Brain microvascular endothelial cell (primary cell): Measurements from ENCODE around the gene TAS2R40.

Experiments
- DNase-seq: peaks from one replicate; pipeline ENCODE4 v3.0.0-alpha.2; 2020
- H3K27ac ChIP-seq: fragments of 250-450 bp; sonication (Bioruptor Pico); 2 replicates; pipeline ENCODE4 v1.5.1; 2020; ENCODE audit warnings: mild to moderate bottlenecking, moderate library complexity
- H3K27me3 ChIP-seq: fragments of 250-450 bp; sonication (Bioruptor Pico); replicated peaks from 2 replicates; pipeline ENCODE4 v1.5.1; 2020; ENCODE audit warnings: mild to moderate bottlenecking
- H3K36me3 ChIP-seq: fragments of 250-450 bp; sonication (Bioruptor Pico); replicated peaks from 2 replicates; pipeline ENCODE4 v1.5.1; 2020; ENCODE audit warnings: mild to moderate bottlenecking
- H3K4me3 ChIP-seq: 2 replicates; pipeline ENCODE4 v1.5.1; 2011; ENCODE audit warnings: low read depth, mild to moderate bottlenecking, control low read depth, low read length, moderate library complexity
- CTCF ChIP-seq: IDR thresholded peaks from 2 replicates; pipeline ENCODE4 v1.5.1; 2011; ENCODE audit warnings: low read depth, mild to moderate bottlenecking, moderate library complexity, low read length, control low read depth, inconsistent platforms; ENCODE audit errors: missing control alignments
- in situ Hi-C: cut with HindIII; loops from 2 replicates; pipeline ENCODE4 v1.10.0; 2017; ENCODE audit warnings: low sequenced_read_pairs, low pct_ligation_motif_present

Gene TAS2R40

GRCh38 chr7:143216686-143217085 lies 5.2 kb upstream of the TAS2R40 start:
- DNase-seq: no peak
- Histone ChIP-seq H3K27me3 (no peaks in the 10 kb centered on the region), H3K27ac (no peak overlapping the region), H3K36me3 (no peaks in the 10 kb centered on the region), H3K4me3 (no peak overlapping the region)
- TF ChIP-seq CTCF: no peak
- in situ Hi-C loops: loop anchor here (25.0 kb wide), 1 partner anchor 204 kb away; no protein-coding TSS in a partner anchor

DNA sequence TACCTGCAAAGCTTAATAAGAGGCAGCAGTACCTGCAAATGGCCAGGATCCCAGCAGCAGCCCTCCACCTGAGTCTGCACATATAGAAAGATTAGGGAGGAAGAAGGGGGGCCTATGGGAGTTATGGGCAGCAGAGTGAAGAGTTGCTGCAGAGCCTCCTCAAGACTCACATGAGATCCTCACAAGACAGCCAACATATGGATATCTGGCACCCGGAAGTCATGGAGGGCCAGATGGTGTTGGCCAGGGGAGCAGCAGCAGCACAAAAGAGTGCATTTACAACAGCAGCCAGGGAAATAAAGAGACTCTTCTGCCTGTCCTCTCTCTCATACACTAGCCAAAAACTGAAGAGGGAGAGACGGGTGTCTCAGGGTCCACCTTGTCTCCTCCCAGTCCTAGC lies 4.0 kb upstream of the TAS2R40 start:
- no peak for DNase-seq
- Histone ChIP-seq H3K4me3 (no peak overlapping the region), H3K27me3 (no peaks in the 10 kb centered on the region), H3K36me3 (no peaks in the 10 kb centered on the region), H3K27ac (no peak overlapping the region)
- TF ChIP-seq CTCF: no peak
- in situ Hi-C loops: loop anchor here (25.0 kb wide), 1 partner anchor 206 kb away; no protein-coding TSS in a partner anchor

DNA sequence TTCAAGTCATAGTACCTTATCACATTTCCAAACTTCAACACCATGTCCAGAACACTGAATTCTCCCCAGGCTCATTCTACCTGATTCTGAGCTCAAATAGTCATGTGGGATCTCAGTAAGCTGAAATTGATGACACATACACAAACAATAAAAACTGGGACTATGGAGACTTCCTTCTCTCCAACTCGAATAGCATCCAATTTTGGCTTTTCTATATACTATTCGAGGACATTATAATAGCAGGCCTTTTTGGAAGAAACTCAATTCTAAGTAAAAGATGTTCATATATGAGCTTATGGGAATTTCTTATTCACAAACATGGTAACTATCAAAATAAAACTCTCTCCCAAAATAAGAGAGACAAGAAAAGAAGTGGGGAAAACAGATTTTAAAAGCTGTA lies 551 bp upstream of the TAS2R40 start:
- Histone ChIP-seq H3K36me3 (no peaks in the 10 kb centered on the region), H3K27me3 (no peaks in the 10 kb centered on the region), H3K27ac (no peak overlapping the region), H3K4me3 (no peak overlapping the region)
- no peak for TF ChIP-seq CTCF
- in situ Hi-C loops: loop anchor here (25.0 kb wide), 1 partner anchor 209 kb away; no protein-coding TSS in a partner anchor
- no peak for DNase-seq

- Histone ChIP-seq H3K27me3 (no peaks in the 10 kb centered on the region), H3K36me3 (no peaks in the 10 kb centered on the region), H3K4me3 (no peak overlapping the region), H3K27ac (no peak overlapping the region)
- in situ Hi-C loops: loop anchor here (25.0 kb wide), 1 partner anchor 210 kb away; no protein-coding TSS in a partner anchor
- TF ChIP-seq CTCF: no peak
- no peak for DNase-seq
These were observed 945 bp downstream of the TAS2R40 start for GRCh38 chr7:143222782-143223181.

GRCh38 chr7:143223784-143224183 lies 1.9 kb downstream of the TAS2R40 start:
- Histone ChIP-seq H3K36me3 (no peaks in the 10 kb centered on the region), H3K27me3 (no peaks in the 10 kb centered on the region), H3K27ac (no peak overlapping the region), H3K4me3 (no peak overlapping the region)
- in situ Hi-C loops: loop anchor here (25.0 kb wide), 1 partner anchor 211 kb away; no protein-coding TSS in a partner anchor
- no peak for DNase-seq
- TF ChIP-seq CTCF: no peak

- Histone ChIP-seq H3K27ac (no peak overlapping the region), H3K27me3 (no peaks in the 10 kb centered on the region), H3K4me3 (no peak overlapping the region), H3K36me3 (no peaks in the 10 kb centered on the region)
- no peak for DNase-seq
- in situ Hi-C loops: no loop called here
- TF ChIP-seq CTCF: no peak
These were observed 3.2 kb downstream of the TAS2R40 start for GRCh38 chr7:143225047-143225446.
